HS-27A (cell line): ENCODE results near the gene RND1.
"Not testable (repeated sequence)": the region's sequence is repeated elsewhere in the genome, so short reads cannot be mapped to it uniquely, and the experiment has no call there.

Experiments
- DNase-seq: peaks from one replicate; pipeline ENCODE4 v3.0.0-alpha.2; 2012; ENCODE audit warnings: low read depth, missing footprints

The RND1 gene

GRCh38 chr12:48865281-48866051 lies at the start of gene RND1:
RND1 (minus strand) TSS chr12:48865870; CDS start chr12:48865767, 103 bp downstream.
- DNase-seq = peak; percentile 67

DNA sequence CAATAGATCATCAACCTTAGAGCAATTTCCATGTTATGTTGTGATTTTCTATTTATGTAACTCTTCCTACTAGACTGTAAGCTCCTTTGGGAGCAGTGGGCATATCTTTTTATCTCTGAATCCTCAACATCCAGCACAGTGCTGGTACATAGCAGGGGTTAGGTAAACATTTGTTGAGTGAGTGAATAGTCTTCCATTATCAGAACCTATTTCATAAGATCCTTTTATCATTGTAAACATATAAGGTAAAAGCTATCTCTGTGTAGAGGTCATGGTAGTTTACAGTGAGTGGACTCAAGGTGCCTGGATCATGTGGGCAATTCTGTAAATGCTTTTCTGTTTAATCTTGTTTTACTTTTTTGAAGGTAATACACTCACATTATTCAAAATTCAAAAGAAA lies 44.5 kb upstream of the RND1 start:
- DNase-seq = no peak

- DNase-seq = not testable (repeated sequence)
These were observed 44.0 kb upstream of the RND1 start for GRCh38 chr12:48909698-48910097.

GRCh38 chr12:48907245-48907644 lies 41.6 kb upstream of the RND1 start:
- no peak for DNase-seq

GRCh38 chr12:48903982-48904411 lies 38.3 kb upstream of the RND1 start:
- DNase-seq = no peak

DNA sequence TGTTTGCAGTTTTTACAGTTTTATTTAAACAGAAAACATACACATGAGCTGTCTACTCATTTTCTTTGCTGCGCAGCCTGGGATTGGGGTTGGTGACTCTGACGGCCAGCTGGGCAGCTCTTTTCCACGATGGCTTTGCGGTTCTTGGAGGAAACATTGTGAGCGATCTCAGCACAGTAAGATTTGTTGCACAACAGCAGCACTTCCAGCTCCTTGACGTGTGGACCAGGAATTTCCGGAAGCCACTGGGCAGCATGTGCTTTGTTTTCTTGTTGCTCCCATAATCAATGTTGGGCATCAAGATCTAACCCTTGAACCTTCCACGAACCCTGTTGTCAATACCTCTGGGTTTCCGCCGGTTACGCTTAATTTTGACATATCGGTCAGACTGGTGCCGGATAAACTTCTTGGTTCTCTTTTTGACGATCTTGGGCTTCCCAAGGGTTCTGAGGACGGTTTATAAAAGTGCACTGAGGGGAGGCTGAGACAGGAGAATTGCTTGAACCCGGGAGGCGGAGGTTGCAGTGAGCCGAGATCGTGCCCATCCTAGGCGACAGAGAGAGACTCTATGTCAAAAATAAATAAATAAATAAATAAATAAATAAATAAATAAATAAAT lies 37.8 kb upstream of the RND1 start:
- no peak for DNase-seq

DNA sequence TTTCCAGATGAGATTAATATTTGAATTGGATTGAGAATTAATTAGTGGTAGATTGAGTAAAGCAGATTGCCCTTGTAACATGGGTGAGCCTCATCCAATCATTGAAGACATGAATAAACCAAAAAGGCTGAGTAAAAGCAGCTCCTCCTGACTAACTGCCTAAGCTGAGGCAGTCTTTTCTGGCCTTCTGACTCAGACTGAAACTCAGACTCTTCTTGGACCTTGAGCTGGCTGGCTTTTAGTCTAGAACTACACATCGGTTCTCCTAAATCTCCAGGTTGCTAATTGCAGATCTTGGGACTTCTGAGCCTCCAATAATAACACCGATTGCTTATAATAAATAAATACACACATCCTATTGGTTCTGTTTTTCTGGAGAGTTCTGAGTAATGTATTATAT lies 35.6 kb upstream of the RND1 start:
- DNase-seq = no peak

GRCh38 chr12:48899651-48900050 lies 34.0 kb upstream of the RND1 start:
- DNase-seq = no peak

GRCh38 chr12:48894271-48894670 lies 28.6 kb upstream of the RND1 start:
- DNase-seq = no peak

GRCh38 chr12:48890657-48891418 lies 25.2 kb upstream of the RND1 start:
- peak; percentile 11 for DNase-seq

- DNase-seq = no peak
These were observed 24.0 kb upstream of the RND1 start for GRCh38 chr12:48889679-48890078.

GRCh38 chr12:48883305-48884161 lies 17.9 kb upstream of the RND1 start:
- DNase-seq = no peak

GRCh38 chr12:48882972-48883304 lies 17.3 kb upstream of the RND1 start:
- DNase-seq = no peak

GRCh38 chr12:48882315-48882687 lies 16.6 kb upstream of the RND1 start:
- no peak for DNase-seq

GRCh38 chr12:48881686-48882314 lies 16.1 kb upstream of the RND1 start:
- no peak for DNase-seq

- no peak for DNase-seq
These were observed 15.0 kb upstream of the RND1 start for GRCh38 chr12:48880647-48881046.

- DNase-seq = no peak
These were observed 12.9 kb upstream of the RND1 start for GRCh38 chr12:48878548-48878947.

DNA sequence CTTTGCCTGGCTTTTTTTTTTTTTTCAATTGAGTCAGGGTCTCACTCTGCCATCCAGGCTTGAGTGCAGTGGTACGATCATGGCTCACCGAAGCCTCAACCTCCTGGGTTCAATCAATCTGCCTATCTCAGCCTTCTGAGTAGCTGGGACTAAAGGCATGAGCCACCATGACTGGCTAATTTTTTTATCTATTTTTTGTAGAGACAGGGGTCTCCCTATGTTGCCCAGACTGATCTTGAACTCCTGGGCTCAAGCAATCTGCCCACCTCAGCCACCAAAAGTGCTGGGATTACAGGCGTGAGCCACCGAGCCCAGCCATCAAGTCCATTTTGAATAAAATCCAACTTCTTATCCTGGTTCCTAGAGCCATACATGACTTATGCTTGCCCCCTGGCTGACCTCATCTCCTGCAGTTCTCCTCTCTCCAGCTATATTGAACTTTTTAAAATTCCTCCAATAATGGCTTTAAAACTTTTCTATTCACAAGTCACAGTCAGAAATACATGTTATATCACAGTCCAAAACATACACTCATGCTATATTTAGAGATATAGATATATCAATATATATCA lies 10.4 kb upstream of the RND1 start:
- no peak for DNase-seq

DNA sequence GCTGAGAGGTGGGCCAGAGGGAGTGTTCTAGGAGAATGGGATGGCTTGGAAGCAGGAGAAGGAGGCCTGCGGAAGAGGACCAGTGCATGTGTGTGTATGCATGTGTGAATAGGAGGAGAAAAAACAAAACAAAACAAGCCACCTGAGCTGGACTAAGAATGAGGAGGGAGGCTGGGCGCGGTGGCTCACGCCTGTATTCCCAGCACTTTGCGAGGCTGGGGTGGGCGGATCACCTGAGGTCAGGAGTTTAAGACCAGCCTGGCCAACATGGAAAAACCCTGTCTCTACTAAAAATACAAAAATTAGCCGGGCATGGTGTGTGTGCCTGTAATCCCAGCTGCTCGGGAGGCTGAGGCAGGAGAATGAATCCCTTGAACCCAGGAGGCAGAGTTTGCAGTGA lies 7.9 kb upstream of the RND1 start:
- DNase-seq = not testable (repeated sequence)

GRCh38 chr12:48873096-48873495 lies 7.4 kb upstream of the RND1 start:
- DNase-seq = no peak

DNA sequence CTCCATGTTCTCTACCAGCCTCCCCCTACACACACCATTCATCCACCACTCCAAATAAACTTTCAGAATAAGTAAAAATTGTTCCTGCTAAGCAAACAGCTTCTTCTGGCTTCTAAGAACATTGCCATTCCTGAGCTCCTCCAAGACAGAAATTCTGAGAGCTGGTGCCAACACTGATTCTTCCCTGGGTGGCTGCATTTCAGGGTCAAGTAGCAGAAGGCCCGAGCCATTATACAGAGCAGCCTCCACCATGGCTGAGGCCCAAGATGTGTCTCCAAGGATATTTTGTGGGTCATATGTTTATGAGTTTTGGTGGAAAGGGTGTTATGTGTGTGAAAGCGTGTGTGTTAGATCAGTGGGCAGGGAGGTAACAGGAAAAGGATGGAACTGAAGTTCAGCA lies 3.5 kb upstream of the RND1 start:
- no peak for DNase-seq
